Stimulated activated CD8-positive, alpha-beta memory T cell treated with anti-CD3 and anti-CD28 coated beads, Interleukin-2, amount 100 ng/mL, for 1 hour (primary cell): ENCODE data around the gene ROPN1B.
A peak's percentile ranks its signal among the peaks of the same experiment; 100 is the strongest.
"Not testable (repeated sequence)": the region's sequence is repeated elsewhere in the genome, so short reads cannot be mapped to it uniquely, and the experiment has no call there.

Source experiments
- DNase-seq, 2 donors: peaks; one replicate each; pipeline ENCODE4 v3.0.0-alpha.2; 2020; ENCODE audit warnings: low read depth in 2 of 2

The ROPN1B gene

GRCh38 chr3:125968701-125969592 is at the start of gene ROPN1B:
Gene ROPN1B, plus strand, starts transcription at chr3:125969178. Its CDS starts 2,877 bp downstream, at chr3:125972055.
- DNase-seq = not testable (repeated sequence)

GRCh38 chr3:125920191-125920590 is 48.8 kb upstream of the ROPN1B start:
- DNase-seq = not testable (repeated sequence)

- not testable (repeated sequence) for DNase-seq
Observed at GRCh38 chr3:125920751-125921279, 48.2 kb upstream of the ROPN1B start.

GRCh38 chr3:125921712-125922111 is 47.3 kb upstream of the ROPN1B start:
- not testable (repeated sequence) for DNase-seq

GRCh38 chr3:125923324-125924115 is 45.5 kb upstream of the ROPN1B start:
- not testable (repeated sequence) for DNase-seq

- not testable (repeated sequence) for DNase-seq
Observed at GRCh38 chr3:125924276-125924675, 44.7 kb upstream of the ROPN1B start.

GRCh38 chr3:125925727-125926126 is 43.3 kb upstream of the ROPN1B start:
- not testable (repeated sequence) for DNase-seq

- DNase-seq = peak; percentile 27 to 38
Observed at GRCh38 chr3:125928771-125929545, 40.0 kb upstream of the ROPN1B start.

- not testable (repeated sequence) for DNase-seq
Observed at GRCh38 chr3:125929765-125930164, 39.2 kb upstream of the ROPN1B start.

- not testable (repeated sequence) for DNase-seq
Observed at GRCh38 chr3:125931355-125931880, 37.6 kb upstream of the ROPN1B start.

- DNase-seq = not testable (repeated sequence)
Observed at GRCh38 chr3:125933397-125934173, 35.4 kb upstream of the ROPN1B start.

- DNase-seq = not testable (repeated sequence)
Observed at GRCh38 chr3:125935252-125935874, 33.6 kb upstream of the ROPN1B start.

GRCh38 chr3:125936210-125936815 is 32.7 kb upstream of the ROPN1B start:
- DNase-seq = not testable (repeated sequence)

GRCh38 chr3:125936891-125937290 is 32.1 kb upstream of the ROPN1B start:
- DNase-seq = not testable (repeated sequence)

- DNase-seq = not testable (repeated sequence)
Observed at GRCh38 chr3:125947806-125948205, 21.2 kb upstream of the ROPN1B start.

- not testable (repeated sequence) for DNase-seq
Observed at GRCh38 chr3:125948901-125949300, 20.1 kb upstream of the ROPN1B start.

- DNase-seq = not testable (repeated sequence)
Observed at GRCh38 chr3:125951176-125951575, 17.8 kb upstream of the ROPN1B start.

GRCh38 chr3:125957020-125957419 is 12.0 kb upstream of the ROPN1B start:
- DNase-seq = not testable (repeated sequence)
